GM21423 (cell line): ENCODE results near the gene COLEC11.

Experiments used
- ATAC-seq: cut with Tn5 transposase; IDR thresholded peaks from one replicate; pipeline ENCODE4 v1.9.1; 2021; ENCODE audit warnings: mild to moderate bottlenecking, moderate library complexity; ENCODE audit not compliant: unreplicated experiment

The COLEC11 gene

DNA sequence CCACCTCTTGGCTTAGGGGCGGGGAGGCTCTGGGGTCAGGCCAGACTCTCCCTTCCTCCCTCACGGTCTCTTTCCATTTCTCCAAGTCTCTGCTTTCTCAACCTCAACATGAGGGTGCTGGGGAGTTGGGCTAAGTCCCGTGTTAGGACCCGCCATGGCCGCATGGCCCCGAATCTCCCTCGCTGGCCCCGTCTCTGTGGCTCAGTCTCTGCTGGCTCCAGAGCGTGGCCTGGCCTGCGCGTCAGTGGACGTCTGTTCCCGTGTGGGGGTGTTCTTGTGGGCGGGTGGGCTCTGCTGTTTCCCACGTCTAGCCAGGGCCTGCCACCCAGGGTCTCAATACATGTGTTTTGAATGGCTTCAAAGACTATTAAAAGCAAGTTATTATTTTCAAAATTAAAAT, 75.5 kb downstream of the COLEC11 start:
- ATAC-seq: no peak

DNA sequence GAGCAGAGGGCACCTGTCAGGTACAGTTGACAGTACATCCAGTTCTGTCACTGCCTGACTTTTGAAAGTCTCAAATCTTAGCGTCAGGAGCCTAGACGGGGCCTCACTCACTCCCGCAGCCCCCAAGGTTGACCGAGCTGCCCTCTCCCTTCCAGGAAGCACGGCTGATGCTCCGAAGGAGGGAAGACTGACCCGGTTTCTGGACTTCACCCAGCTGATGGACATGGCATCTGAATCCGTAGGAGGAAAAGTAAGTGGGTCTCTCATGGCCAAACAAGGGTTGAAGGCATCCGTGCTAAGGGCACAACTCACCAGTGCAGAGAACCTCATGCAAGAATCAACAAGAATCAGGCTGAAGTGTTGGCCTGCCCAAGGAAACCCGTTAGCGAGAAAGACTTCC, 76.0 kb downstream of the COLEC11 start:
- ATAC-seq: no peak

DNA sequence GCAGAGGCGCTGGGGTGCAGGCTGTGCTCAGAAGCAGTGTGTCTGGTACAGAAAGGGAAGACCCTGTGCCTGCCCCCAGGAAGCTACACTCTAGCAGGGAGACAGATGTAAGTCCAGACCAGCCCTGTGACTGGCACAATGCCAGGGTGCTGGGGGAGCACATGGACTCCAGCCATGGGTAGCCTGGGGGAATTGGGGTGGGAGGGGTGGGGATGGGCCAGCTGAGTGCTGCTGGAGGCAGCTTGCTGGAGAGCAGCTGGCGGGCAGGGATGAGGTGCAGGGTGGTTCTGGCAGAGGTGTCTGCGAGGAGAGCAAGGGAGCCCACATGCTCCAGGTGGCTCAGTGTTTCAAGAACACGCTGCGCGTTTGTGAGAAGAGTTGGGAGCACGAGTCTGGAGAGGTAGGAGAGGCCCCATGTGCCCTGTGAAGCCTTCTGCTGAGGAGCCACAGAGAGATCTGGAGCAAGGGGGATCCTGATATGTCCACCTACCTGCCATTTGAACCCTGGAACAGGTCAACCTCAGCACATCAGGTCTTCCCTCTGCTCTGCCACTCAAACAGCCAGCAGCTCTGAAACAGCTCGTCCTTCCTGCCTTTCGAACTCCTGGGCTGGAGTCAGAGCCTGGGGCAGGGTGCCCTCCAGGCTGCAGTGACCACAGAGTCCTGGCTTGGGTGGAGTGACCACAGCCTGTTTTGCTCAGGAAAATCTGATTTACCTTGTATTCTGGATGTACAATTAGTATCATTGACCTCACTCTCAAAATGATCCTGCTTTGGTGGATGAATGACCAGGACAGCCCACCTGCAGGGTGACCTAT, 78.2 kb downstream of the COLEC11 start:
- ATAC-seq: no peak

DNA sequence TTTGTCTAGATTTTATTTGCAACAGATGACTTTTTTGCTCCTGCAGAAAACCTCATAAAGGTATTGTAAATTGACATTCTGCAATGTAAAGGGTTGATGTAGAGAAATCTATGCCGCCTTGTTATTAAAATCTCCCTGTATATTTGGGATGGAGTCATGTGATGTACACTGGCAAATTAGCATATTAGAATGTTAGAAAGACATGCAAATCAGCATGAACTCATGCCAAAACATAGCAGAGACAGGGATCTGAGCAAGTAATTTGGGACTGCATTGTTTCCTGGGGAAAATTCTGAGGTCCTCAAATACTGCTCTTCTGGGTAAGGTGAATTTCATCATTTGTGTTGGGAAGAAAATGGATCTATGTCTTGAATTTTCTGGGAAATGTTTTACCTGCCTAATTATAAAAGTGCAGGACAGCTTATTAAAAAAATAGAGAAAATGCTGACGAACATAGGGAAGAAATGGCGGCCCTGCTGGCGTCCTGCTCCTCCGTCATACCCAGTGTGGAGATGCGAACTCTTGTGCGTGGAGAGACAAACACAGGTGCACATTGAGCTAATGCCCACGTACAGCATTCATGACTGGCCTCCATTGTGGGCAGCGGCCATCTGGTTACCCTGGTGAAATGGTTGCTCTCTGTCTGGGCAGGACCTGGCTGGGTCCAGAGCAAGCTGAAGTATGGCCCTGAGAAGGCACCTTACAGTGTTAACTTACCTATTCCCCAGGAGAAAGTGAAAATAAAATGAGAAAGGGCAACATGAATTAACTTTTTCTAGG, 79.3 kb downstream of the COLEC11 start:
- no peak for ATAC-seq

DNA sequence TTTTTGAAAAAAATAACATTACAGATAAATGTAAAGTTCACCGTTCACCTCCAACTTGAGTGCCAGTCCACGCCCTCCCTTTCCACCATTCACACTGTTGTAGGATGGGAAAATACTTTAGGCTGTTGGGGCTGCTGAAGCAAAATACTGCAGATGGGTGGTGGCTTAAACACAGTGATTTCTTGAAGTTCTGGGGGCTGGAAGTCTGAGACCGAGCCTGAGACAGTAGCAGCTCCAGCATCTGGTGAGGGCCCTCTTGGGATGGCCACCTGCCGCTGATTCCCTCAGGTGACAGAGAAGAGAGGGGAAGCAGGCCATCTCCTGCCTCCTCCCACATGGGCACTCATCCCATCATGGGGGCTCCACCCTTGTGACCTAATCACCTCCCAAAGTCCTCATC, 80.8 kb downstream of the COLEC11 start:
- ATAC-seq: no peak

DNA sequence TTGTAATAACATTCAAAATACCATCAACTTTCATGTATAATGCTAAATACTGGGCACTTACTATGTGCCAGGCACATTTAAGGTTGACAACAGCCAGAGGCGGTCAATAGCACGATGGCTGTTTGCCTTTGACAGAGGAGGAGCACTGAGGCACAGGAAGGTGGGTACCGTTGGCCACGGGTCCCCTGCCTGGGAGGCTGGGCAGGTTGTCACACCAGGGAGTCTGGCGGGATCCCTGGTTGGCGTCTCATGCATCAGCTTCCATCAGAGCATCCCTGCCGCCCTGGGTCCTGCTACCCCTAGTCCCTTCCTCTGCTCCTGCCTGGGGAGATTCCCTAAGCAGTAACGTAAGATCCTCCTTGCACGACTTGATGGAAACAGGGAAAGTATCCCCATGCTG, 82.5 kb downstream of the COLEC11 start:
- ATAC-seq: no peak

DNA sequence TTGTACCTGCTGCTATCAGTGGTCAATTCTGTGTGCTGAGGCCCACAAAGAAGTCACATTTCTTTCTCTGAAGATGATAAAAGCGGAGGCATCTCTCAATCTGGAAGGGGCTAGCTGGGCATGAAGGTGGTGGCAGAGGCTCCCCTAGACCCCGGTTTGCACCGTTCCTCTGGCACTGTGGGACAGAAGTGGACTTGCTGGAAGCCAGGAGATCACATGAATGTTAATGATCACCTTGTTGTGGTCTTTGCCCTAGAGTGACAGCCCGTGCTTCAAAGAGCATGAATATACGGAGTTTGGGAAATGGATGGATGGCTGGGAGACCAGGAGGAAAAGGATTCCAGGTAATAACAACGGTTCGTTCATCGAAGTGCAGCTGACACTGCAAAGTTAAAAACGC, 83.3 kb downstream of the COLEC11 start:
- no peak for ATAC-seq

DNA sequence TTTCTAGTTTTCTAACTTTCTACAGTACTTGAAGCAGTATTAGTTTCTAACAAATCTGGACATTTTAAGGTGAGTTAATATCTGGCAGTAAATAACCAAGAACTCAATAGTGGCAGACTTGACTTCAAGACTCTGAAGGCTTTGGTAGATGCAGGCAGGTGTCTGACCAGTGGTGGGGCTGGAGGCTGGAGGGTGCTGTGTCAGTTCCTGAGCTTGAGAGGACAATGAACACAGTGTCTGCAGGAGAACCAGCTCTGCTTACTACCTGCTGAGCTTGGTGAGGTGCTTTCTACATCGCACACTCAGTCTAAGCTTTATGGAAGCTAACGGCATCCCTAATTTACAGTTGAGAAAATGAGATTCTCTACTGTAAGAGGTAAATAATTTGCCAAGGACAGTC, 84.3 kb downstream of the COLEC11 start:
- ATAC-seq: no peak

DNA sequence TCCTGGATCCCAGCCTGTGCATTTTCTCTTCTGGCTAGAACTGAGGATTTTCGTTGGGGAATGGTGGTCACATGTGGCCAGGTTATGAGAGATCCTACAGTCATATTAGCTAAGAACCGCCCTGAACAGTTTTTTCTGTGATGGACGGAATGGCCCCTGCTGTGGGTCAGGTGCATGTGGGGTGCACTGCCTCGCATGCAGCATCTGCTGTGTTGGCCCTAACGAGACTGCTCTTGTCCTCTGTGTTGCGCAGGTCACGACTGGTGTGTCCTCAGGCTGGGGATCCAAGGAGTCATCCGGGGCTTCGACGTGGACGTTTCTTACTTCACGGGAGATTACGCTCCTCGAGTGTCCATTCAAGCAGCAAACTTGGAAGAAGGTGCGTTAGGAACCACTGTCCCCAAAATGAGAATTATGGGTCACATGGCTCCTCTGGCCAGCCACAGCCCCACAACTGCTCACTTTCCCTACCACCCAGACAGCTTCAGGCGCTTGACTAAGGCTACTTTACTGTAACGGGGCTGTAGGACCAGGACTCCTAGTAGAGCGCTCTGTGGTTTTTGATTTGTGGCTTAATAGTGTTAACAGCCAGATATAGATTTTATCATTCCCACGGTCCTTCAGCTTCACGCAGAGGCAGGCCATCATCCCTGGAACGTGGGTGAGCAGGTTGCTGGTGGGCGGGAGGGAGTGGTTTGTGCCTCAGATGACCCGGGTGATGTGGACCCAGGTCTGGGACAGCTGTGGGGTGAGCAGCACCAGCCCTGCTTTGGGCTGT, 84.9 kb downstream of the COLEC11 start:
- ATAC-seq: no peak

DNA sequence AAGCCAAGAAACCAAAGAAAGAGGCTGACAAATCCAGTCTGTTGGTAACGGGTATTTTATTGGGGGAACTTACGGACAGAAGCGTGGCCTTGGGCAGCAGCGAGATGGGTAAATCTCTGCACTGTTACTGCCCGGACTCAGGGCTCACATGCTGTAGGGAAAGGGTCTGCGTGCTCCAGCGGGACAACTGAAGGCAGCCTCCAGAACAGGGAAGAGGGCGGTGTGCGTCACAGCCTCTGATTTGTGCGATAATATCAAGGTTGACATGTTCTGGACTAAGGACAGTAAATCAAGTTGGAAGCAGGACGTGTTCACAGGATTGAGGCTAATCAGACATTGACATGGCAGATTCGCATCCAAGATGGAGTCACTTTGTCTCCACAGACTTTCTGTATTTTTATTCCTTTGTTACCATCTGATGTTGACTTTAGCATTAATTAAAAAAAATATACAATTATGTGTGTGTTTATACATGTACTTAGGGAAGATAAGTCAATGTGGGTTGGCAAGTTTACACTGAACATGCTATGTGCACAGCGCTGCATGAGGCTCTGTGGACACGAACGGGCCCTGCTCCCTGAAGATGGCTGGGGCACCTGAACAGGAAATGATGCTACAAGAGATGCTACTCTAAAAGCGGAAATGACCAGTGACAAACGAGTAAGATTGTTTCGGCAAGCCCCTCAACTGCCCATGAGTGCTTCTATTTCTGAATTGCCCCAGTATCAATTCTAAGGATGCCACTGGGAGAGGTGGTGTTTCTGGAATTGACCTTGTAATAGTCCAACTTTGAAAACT, 85.8 kb downstream of the COLEC11 start:
- no peak for ATAC-seq

DNA sequence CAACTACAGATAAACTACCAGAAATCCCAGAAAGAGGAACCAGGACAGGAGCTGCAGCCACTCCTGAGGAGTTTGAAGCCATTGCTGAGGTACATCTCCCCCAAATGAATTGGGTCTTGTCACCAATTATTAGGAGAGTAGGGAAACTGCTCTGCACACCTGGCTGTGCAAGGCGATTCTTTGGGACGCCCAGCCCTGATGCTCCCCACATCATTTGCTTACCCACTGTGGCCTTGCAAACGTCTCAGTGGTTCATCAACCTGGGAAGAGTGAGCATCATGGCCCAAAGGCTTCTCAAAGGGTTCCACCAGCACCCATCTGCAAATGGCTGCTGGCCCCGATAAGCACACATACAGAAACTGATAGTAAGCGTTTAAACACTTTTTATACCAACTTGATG, 86.7 kb downstream of the COLEC11 start:
- no peak for ATAC-seq

DNA sequence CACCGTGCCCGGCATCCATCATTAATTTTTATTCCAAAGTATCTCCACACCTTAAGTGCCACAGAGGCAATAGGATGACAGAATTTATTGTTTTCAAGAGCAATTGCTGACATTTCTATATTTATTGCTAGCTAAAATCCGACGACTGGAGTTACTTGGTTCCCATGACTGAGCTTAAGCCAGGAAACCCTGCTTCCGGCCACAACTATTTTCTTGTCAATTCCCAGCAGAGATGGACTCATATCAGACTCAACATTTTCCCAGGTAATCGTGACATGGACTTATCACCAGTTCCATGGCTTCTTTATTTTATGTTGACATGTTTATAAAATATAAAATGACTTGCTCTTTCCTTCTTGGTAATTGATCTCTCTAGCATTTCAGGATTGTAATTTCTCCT, 87.9 kb downstream of the COLEC11 start:
- ATAC-seq: no peak

DNA sequence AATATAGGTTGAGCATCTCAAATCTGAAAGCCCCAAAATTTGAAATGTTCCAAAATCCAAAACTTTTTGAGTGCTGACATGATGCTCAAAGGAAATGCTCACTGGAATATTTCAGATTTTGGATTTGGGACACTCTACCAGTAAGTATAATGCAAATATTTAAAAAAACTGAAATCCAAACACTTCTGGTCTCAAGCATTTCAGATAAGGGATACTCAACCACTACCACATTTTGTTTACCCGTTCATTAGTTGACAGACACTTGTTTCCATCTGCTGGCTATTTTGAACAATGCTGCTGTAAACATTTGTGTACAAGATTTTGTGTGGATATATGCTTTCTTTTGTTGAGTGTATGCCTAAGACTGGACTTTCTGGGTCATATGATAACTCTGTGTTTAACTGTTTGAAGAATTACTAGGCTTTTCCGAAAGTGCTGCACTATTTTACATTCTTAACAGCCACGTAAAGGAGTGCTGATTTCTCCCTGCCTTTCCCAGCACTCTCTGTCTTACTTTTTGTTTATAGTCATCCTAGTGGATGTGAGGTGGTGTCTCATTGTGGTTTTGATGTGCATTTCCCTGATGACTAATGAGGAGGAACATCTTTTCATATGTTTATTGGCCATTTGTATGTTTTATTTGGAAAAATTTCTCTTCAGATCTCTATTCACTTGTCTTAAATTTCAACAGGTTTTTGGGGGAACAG, 89.0 kb downstream of the COLEC11 start:
- no peak for ATAC-seq

DNA sequence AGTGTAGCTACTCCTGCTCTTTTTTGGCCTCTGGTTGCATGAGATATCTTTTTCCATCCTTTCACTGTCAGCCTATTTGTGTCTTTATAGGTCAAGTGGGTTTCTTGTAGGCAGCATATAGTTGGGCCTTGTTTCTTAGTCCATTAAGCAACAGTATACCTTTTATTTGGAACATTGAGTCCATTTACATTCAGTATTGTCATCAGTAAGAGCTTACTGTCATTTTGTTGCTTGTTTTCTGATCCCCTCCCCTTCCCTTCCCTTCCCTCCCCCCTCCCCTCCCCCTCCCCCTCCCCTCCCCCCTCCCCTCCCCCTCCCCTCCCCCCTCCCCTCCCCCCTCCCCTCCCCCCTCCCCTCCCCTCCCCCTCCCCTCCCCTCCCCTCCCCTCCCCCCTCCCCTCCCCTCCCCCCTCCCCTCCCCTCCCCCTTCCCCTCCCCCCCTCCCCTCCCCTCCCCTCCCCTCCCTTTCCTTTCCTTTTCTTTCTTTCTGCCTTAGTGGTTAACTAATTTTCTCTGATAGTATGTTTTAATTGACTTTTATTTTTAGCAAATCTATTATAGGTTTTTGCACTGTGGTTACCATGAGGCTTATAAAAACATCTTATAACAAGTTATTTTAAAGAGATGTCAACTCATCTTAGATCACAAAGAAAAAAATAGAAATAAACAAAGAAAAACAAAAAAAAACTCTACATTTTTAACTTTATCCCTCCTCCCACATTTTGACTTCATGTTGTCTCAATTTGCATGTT, 95.3 kb downstream of the COLEC11 start:
- ATAC-seq: no peak

DNA sequence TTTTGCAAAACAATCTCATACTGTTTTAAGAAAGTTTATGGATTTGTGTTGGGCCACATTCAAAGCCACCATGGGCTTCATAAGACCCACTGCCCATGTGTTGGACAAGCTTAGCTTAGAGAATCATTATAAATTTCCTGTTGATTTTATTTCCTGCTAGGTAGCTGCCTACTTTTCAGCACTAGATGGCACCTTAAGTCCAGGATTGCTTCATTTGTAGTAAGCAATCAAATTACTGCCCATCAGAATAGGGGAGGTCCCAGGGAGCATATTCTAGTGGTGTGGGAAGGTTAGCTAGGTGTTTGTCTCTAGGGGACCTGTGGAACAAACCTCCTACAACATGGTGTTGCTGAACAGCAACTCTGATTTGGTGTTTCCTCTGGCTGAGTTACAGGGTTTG, 97.5 kb downstream of the COLEC11 start:
- no peak for ATAC-seq
